Left ventricle myocardium inferior (tissue), 1 donor: ENCODE data around the gene LRRC8D. TPM values are rescaled to one million over a fixed set of nuclear protein-coding genes. Genes with fewer than 3 reads are reported as not detected.
"Not testable (repeated sequence)": the region's sequence is repeated elsewhere in the genome, so short reads cannot be mapped to it uniquely, and the experiment has no call there.

Source experiments
- DNase-seq: peaks from one replicate; pipeline ENCODE4 v3.0.0-alpha.2; 2020
- H3K27ac ChIP-seq: fragments of 200-600 bp; replicated peaks from 2 replicates; pipeline ENCODE4 v1.8.0; 2021
- H3K27me3 ChIP-seq: fragments of 200-600 bp; 2 replicates; pipeline ENCODE4 v1.8.0; 2021; ENCODE audit warnings: low read depth
- H3K36me3 ChIP-seq: fragments of 200-600 bp; 2 replicates; pipeline ENCODE4 v1.8.0; 2021
- H3K4me1 ChIP-seq: fragments of 200-600 bp; 2 replicates; pipeline ENCODE4 v1.8.0; 2021
- H3K4me3 ChIP-seq: fragments of 200-600 bp; 2 replicates; pipeline ENCODE4 v1.8.0; 2021; ENCODE audit warnings: mild to moderate bottlenecking, moderate library complexity
- H3K9me3 ChIP-seq: fragments of 200-600 bp; replicated peaks from 2 replicates; pipeline ENCODE4 v1.8.0; 2021
- intact Hi-C: fragments of 100-400 bp; cut with micrococcal nuclease; formaldehyde crosslinking; loops from one replicate; pipeline ENCODE4 v1.11.0; 2022
- total RNA-seq: library from RNA; stranded (reverse); fragmentation: NEBNext Ultra II Directional; extraction: Animal tissue kit (Norgen Biotek cat#: 25700); gene quantifications from one replicate; pipeline ENCODE4 v1.2.1, GENCODE V29; 2021
- TF ChIP-seq, protein P1 (sequence below): fragments of 200-600 bp; IDR thresholded peaks from 2 replicates; pipeline ENCODE4 v1.8.0; 2021; ENCODE audit warnings: antibody characterized with exemption, mild to moderate bottlenecking, borderline replicate concordance
- donor health status: DM: no; HTN: yes; CAD: no; lungs with severe emphysema.

Gene LRRC8D
- total RNA-seq, 1 donor from 2014 or later, result 6.4 TPM

DNA sequence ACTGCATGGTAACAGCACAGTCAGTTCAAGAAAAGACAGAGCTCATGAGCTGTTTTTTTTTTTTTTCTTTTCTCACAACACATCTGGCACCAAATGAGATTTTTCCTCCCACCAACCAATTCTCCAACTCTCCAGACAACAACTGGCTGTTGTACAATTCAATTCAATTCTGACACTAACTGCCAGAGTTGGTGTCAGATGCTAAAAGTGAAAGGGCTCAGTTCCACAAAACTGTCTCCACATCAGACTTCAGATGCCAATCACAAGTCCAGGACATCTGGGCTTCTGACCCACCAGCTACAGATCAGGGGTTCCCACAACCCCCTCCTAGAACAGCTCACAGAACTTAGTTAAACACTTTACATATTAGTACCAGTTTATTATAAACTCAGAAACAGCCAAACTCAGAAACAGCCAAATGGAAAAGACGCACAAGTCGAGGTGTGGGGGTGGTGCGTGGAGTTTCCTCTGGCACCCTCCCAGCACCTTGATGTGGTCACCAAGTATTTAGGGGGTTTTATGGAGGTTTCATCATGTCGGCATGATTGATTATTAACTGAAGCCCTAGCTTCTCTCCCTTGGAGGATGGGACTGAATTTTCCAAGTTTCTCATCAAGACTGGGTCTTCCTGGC lies 39.2 kb upstream of the LRRC8D start:
- no peak overlapping the region for H3K4me3 ChIP-seq
- no peaks in the 10 kb centered on the region for H3K9me3 ChIP-seq
- H3K4me1 ChIP-seq, result no peaks in the 10 kb centered on the region
- no peak for DNase-seq
- H3K27me3 ChIP-seq, result no peaks in the 10 kb centered on the region
- intact Hi-C loops, result no loop called here
- H3K27ac ChIP-seq, result no peak overlapping the region
- no peaks in the 10 kb centered on the region for H3K36me3 ChIP-seq
- TF ChIP-seq, protein P1, sequence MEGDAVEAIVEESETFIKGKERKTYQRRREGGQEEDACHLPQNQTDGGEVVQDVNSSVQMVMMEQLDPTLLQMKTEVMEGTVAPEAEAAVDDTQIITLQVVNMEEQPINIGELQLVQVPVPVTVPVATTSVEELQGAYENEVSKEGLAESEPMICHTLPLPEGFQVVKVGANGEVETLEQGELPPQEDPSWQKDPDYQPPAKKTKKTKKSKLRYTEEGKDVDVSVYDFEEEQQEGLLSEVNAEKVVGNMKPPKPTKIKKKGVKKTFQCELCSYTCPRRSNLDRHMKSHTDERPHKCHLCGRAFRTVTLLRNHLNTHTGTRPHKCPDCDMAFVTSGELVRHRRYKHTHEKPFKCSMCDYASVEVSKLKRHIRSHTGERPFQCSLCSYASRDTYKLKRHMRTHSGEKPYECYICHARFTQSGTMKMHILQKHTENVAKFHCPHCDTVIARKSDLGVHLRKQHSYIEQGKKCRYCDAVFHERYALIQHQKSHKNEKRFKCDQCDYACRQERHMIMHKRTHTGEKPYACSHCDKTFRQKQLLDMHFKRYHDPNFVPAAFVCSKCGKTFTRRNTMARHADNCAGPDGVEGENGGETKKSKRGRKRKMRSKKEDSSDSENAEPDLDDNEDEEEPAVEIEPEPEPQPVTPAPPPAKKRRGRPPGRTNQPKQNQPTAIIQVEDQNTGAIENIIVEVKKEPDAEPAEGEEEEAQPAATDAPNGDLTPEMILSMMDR, result no peak

DNA sequence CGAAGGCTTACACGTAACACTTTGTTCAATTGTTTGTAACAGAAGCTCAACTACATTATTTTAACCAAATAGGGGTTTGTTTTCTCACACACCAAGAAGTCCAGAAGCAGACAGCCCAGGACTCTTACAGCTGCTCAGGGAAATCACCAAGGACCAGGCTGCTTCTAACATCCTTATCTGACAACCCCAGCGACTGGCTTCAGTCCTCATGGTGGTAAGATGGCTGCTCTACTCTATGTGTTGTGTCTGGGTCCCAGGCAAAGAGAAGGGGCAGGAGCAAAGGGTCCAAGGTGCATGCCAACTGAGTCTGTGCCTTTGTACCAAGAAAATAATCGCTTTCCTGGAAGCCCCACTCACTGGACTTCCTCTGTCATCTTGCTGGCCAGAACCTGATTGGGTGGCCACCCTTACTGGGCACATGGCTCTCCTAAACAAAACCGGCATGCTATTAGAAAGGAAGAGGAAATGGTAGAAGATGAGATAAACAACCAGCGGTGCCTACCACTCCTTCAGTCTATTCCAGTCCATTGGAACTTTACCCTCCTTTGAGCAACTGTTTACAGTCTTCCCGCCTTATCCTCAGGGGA lies 34.1 kb upstream of the LRRC8D start:
- no peaks in the 10 kb centered on the region for H3K9me3 ChIP-seq
- intact Hi-C loops, result no loop called here
- H3K36me3 ChIP-seq, result no peaks in the 10 kb centered on the region
- no peak overlapping the region for H3K4me3 ChIP-seq
- no peak overlapping the region for H3K27ac ChIP-seq
- DNase-seq, result no peak
- no peaks in the 10 kb centered on the region for H3K4me1 ChIP-seq
- TF ChIP-seq, protein P1, result no peak
- H3K27me3 ChIP-seq, result no peaks in the 10 kb centered on the region

- H3K9me3 ChIP-seq, result no peaks in the 10 kb centered on the region
- intact Hi-C loops, result no loop called here
These were observed 30.2 kb upstream of the LRRC8D start for GRCh38 chr1:89790592-89790991.

DNA sequence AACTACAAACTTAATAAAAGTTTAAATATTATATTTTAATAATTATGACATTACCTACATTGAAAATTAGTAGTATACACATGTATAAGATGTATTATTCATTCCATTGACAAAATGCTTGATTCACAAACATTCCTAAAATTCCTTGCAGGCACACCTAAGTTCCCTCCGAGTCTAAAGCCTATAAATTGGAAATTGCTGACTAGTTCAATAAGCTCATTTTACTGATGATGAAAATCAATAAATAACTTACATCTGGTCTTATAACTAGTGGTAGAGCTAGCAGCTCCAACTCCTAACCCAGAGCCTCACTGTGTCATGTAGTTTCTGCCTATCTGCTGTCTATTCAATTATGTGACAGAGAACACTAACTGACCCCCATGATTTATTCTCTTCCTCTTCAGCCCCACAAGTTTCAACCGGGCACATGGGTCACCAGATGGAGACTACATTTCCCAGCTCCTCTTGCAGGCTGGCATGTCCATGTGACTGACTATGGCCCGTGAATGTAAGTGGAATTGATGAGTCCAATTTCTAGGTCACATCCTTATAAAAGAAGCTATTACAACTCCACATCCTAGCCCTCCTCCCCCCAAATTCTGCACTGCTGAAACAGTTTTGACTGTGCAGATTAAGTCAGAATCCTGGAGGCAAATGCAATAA lies 29.6 kb upstream of the LRRC8D start:
- H3K9me3 ChIP-seq, result no peaks in the 10 kb centered on the region
- H3K36me3 ChIP-seq, result no peaks in the 10 kb centered on the region
- H3K4me3 ChIP-seq, result no peak overlapping the region
- intact Hi-C loops, result no loop called here
- no peaks in the 10 kb centered on the region for H3K27me3 ChIP-seq
- TF ChIP-seq, protein P1, result no peak
- H3K27ac ChIP-seq, result no peak overlapping the region
- H3K4me1 ChIP-seq, result no peaks in the 10 kb centered on the region
- DNase-seq, result no peak

More at GRCh38 chr1:89790592-89790991, 30.2 kb upstream of the LRRC8D start:
- Histone ChIP-seq H3K27ac (no peak overlapping the region), H3K27me3 (no peaks in the 10 kb centered on the region), H3K36me3 (no peaks in the 10 kb centered on the region), H3K4me1 (no peaks in the 10 kb centered on the region), H3K4me3 (no peak overlapping the region)
- TF ChIP-seq, protein P1, result no peak
- no peak for DNase-seq

GRCh38 chr1:89794406-89794805 lies 26.4 kb upstream of the LRRC8D start:
- Histone ChIP-seq H3K36me3 (no peaks in the 10 kb centered on the region), H3K4me3 (no peak overlapping the region), H3K27ac (no peak overlapping the region), H3K27me3 (no peaks in the 10 kb centered on the region), H3K9me3 (no peaks in the 10 kb centered on the region), H3K4me1 (no peaks in the 10 kb centered on the region)
- TF ChIP-seq, protein P1, result no peak
- intact Hi-C loops, result no loop called here
- DNase-seq, result no peak

- H3K27me3 ChIP-seq, intact Hi-C loops, H3K9me3 ChIP-seq, DNase-seq, H3K27ac ChIP-seq, H3K4me3 ChIP-seq, H3K4me1 ChIP-seq, H3K36me3 ChIP-seq: not testable (repeated sequence)
These were observed 25.3 kb upstream of the LRRC8D start for GRCh38 chr1:89795571-89795970.

DNA sequence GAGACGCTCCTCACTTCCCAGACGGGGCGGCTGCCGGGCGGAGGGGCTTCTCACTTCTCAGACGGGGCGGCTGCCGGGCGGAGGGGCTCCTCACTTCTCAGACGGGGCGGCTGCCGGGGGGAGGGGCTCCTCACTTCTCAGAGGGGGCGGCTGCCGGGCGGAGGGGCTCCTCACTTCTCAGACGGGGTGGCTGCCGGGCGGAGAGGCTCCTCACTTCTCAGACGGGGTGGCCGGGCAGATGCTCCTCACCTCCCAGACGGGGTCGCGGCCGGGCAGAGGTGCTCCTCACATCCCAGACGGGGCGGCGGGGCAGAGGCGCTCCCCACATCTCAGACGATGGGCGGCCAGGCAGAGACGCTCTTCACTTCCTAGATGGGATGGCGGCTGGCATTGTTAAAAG lies 23.0 kb upstream of the LRRC8D start:
- intact Hi-C loops, H3K4me1 ChIP-seq, H3K9me3 ChIP-seq, H3K36me3 ChIP-seq, H3K27ac ChIP-seq, H3K4me3 ChIP-seq, DNase-seq, H3K27me3 ChIP-seq: not testable (repeated sequence)
